Peyer's patch (tissue), 4 donors: Measurements from ENCODE around the gene LRIG1. TPM values are rescaled to one million over a fixed set of nuclear protein-coding genes. Genes with fewer than 3 reads are reported as not detected.

ENCODE experiments used
- DNase-seq, 3 donors: peaks; one replicate each; pipeline ENCODE4 v3.0.0-alpha.2; 2017 to 2019
- H3K27ac ChIP-seq, 4 donors: fragments of 200-600 bp; sonication (generic); one replicate each; pipeline ENCODE4 v1.5.1; 2016 to 2019
- H3K27me3 ChIP-seq, 2 donors: fragments of 200-600 bp; sonication (generic); one replicate each; pipeline ENCODE4 v1.5.1; 2019
- H3K36me3 ChIP-seq, 3 donors: fragments of 200-600 bp; sonication (generic); one replicate each; pipeline ENCODE4 v1.5.1; 2016 to 2019
- H3K4me1 ChIP-seq, 4 donors: fragments of 200-600 bp; sonication (generic); one replicate each; pipeline ENCODE4 v1.5.1; 2016 to 2019
- H3K4me3 ChIP-seq, 4 donors: fragments of 200-600 bp; sonication (generic); 1 replicate in 3 of 4; 2 replicates in 1 of 4; pipeline ENCODE4 v1.5.1; 2016 to 2019; ENCODE audit warnings: mild to moderate bottlenecking in 1 of 4
- H3K9me3 ChIP-seq, 4 donors: fragments of 200-600 bp; sonication (generic); one replicate each; pipeline ENCODE4 v1.5.1; 2016 to 2019; ENCODE audit warnings: mild to moderate bottlenecking in 1 of 4
- POLR2A ChIP-seq, 2 donors: fragments of 450-650 bp; IDR thresholded peaks; one replicate each; pipeline ENCODE4 v1.5.1; 2017; ENCODE audit warnings: antibody characterized with exemption in 2 of 2, mild to moderate bottlenecking in 2 of 2, moderate library complexity in 2 of 2
- total RNA-seq, 4 donors: library from RNA; depleted of rRNA; stranded (reverse); fragments of >200 nt; gene quantifications; one replicate each; pipeline ENCODE4 v1.1.0, GENCODE V29; 2016
- TF ChIP-seq, protein P1 (sequence below), 6 experiments: fragments of 450-650 bp in 4 of 6; fragments of 200-600 bp in 2 of 6; sonication (generic) in 1 of 6; IDR thresholded peaks; one replicate each; pipeline ENCODE4 v1.5.1; 2017 to 2019; ENCODE audit warnings: antibody characterized with exemption in 6 of 6, mild to moderate bottlenecking in 3 of 6, moderate library complexity in 1 of 6

LRIG1 gene, protein sequence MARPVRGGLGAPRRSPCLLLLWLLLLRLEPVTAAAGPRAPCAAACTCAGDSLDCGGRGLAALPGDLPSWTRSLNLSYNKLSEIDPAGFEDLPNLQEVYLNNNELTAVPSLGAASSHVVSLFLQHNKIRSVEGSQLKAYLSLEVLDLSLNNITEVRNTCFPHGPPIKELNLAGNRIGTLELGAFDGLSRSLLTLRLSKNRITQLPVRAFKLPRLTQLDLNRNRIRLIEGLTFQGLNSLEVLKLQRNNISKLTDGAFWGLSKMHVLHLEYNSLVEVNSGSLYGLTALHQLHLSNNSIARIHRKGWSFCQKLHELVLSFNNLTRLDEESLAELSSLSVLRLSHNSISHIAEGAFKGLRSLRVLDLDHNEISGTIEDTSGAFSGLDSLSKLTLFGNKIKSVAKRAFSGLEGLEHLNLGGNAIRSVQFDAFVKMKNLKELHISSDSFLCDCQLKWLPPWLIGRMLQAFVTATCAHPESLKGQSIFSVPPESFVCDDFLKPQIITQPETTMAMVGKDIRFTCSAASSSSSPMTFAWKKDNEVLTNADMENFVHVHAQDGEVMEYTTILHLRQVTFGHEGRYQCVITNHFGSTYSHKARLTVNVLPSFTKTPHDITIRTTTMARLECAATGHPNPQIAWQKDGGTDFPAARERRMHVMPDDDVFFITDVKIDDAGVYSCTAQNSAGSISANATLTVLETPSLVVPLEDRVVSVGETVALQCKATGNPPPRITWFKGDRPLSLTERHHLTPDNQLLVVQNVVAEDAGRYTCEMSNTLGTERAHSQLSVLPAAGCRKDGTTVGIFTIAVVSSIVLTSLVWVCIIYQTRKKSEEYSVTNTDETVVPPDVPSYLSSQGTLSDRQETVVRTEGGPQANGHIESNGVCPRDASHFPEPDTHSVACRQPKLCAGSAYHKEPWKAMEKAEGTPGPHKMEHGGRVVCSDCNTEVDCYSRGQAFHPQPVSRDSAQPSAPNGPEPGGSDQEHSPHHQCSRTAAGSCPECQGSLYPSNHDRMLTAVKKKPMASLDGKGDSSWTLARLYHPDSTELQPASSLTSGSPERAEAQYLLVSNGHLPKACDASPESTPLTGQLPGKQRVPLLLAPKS
- 10 to 100 TPM; 28.5 to 65.2 (median 59.2) TPM for total RNA-seq

GRCh38 chr3:66500576-66501482, at the start of gene LRIG1:
Gene LRIG1, minus strand, starts transcription at chr3:66501022. Its CDS starts 615 bp downstream, at chr3:66500407.
- TF ChIP-seq, protein P1, sequence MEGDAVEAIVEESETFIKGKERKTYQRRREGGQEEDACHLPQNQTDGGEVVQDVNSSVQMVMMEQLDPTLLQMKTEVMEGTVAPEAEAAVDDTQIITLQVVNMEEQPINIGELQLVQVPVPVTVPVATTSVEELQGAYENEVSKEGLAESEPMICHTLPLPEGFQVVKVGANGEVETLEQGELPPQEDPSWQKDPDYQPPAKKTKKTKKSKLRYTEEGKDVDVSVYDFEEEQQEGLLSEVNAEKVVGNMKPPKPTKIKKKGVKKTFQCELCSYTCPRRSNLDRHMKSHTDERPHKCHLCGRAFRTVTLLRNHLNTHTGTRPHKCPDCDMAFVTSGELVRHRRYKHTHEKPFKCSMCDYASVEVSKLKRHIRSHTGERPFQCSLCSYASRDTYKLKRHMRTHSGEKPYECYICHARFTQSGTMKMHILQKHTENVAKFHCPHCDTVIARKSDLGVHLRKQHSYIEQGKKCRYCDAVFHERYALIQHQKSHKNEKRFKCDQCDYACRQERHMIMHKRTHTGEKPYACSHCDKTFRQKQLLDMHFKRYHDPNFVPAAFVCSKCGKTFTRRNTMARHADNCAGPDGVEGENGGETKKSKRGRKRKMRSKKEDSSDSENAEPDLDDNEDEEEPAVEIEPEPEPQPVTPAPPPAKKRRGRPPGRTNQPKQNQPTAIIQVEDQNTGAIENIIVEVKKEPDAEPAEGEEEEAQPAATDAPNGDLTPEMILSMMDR (IDR thresholded peaks at IDR 0.05), result peak in 5 of 6 experiments; percentile 12 to 58 (median 48)
- TF ChIP-seq POLR2A (IDR thresholded peaks at IDR 0.05), result peak; percentile 74
- Histone ChIP-seq H3K4me1 (peaks cover 0 to 8% (median 5%) of the 10 kb centered on the region in 4 donors), H3K27ac (peak within 1 kb of the TSS; percentile 82 to 95 (median 86)), H3K4me3 (peak within 1 kb of the TSS; percentile 63 to 91 (median 84)), H3K36me3 (no peaks in the 10 kb centered on the region), H3K9me3 (no peaks in the 10 kb centered on the region), H3K27me3 (no peaks in the 10 kb centered on the region)
- DNase-seq, result peak; percentile 97 to 100 (median 100)

GRCh38 chr3:66544619-66545429, 44.0 kb upstream of the LRIG1 start:
- Histone ChIP-seq H3K27me3 (no peaks in the 10 kb centered on the region), H3K9me3 (no peaks in the 10 kb centered on the region), H3K4me3 (no peak overlapping the region), H3K36me3 (no peaks in the 10 kb centered on the region), H3K4me1 (no peaks in the 10 kb centered on the region), H3K27ac (no peak overlapping the region)
- DNase-seq, result no peak
- TF ChIP-seq, protein P1 (IDR thresholded peaks at IDR 0.05), result no peak
- no peak for TF ChIP-seq POLR2A (IDR thresholded peaks at IDR 0.05)

DNA sequence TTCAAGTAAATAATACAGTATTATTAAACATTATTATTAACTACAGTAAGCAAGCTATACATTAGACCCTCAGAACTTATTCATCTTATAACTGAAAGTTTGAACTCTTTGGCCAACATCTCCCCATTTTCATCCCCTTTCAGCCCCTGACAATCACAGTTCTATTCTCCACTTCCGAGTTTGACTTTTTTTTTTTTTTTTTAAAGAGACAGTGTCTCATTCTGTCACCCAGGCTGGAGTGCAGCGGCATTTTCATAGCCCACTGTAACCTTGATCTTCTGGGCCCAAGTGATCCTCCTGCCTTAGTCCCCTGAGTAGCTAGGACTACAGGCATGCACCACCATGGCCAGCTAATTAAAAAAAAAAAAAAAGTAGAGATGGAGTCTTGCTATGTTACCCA, 41.3 kb upstream of the LRIG1 start:
- Histone ChIP-seq H3K36me3 (no peaks in the 10 kb centered on the region), H3K27ac (no peak overlapping the region), H3K27me3 (no peaks in the 10 kb centered on the region), H3K4me1 (no peaks in the 10 kb centered on the region), H3K4me3 (no peak overlapping the region), H3K9me3 (no peaks in the 10 kb centered on the region)
- TF ChIP-seq, protein P1 (IDR thresholded peaks at IDR 0.05), result no peak
- no peak for TF ChIP-seq POLR2A (IDR thresholded peaks at IDR 0.05)
- DNase-seq, result no peak

- H3K27ac ChIP-seq, result no peak overlapping the region
- DNase-seq, result no peak
- H3K4me1 ChIP-seq, result no peaks in the 10 kb centered on the region
- no peak overlapping the region for H3K4me3 ChIP-seq
- no peaks in the 10 kb centered on the region for H3K36me3 ChIP-seq
- H3K27me3 ChIP-seq, result no peaks in the 10 kb centered on the region
- TF ChIP-seq, protein P1 (IDR thresholded peaks at IDR 0.05), result no peak
- TF ChIP-seq POLR2A (IDR thresholded peaks at IDR 0.05), result no peak
- no peaks in the 10 kb centered on the region for H3K9me3 ChIP-seq
These were observed 38.7 kb upstream of the LRIG1 start for GRCh38 chr3:66539466-66539989.
